Measurements from ENCODE around the gene KIFC3. TPM values are rescaled to one million over a fixed set of nuclear protein-coding genes. Genes with fewer than 3 reads are reported as not detected.

KIFC3 gene
- total RNA-seq, 3 donors from 2014 or later: 2.7 to 4.1 (median 3.2) TPM

DNA sequence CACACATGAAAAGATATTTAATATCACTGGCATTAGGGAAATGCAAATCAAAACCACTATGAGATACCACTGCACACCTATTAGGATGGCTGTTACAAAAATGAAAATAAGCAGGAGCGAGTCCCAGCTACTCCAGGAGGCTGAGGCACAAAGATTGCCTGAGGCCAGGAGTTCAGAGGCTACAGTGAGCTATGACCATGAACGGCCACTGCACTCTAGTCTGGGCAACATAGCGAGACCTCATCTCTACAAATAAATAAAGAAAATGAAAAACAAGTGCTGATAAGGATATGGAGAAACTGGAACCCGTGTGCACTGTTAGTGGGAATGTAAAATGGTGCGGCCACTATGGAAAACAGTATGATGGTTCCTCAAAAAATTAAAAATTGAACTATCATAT, 23.6 kb downstream of the KIFC3 start:
- Mint-ChIP-seq H3K36me3 (ENCODE audit: insufficient read depth) (no peaks in the 10 kb centered on the region), H3K4me1 (ENCODE audit: low read depth) (no peaks in the 10 kb centered on the region), H3K27me3 (ENCODE audit: low read depth) (no peaks in the 10 kb centered on the region), H3K4me3 (no peak overlapping the region), H3K9me3 (no peaks in the 10 kb centered on the region)
- DNase-seq: no peak
- ATAC-seq: no peak

GRCh38 chr16:57775661-57776469, 26.4 kb downstream of the KIFC3 start:
- DNase-seq (no peak), ATAC-seq (no peak)
- Mint-ChIP-seq H3K4me3 (no peak overlapping the region), H3K9me3 (no peaks in the 10 kb centered on the region), H3K27me3 (ENCODE audit: low read depth) (no peaks in the 10 kb centered on the region), H3K36me3 (ENCODE audit: insufficient read depth) (no peaks in the 10 kb centered on the region), H3K4me1 (ENCODE audit: low read depth) (no peaks in the 10 kb centered on the region)

DNA sequence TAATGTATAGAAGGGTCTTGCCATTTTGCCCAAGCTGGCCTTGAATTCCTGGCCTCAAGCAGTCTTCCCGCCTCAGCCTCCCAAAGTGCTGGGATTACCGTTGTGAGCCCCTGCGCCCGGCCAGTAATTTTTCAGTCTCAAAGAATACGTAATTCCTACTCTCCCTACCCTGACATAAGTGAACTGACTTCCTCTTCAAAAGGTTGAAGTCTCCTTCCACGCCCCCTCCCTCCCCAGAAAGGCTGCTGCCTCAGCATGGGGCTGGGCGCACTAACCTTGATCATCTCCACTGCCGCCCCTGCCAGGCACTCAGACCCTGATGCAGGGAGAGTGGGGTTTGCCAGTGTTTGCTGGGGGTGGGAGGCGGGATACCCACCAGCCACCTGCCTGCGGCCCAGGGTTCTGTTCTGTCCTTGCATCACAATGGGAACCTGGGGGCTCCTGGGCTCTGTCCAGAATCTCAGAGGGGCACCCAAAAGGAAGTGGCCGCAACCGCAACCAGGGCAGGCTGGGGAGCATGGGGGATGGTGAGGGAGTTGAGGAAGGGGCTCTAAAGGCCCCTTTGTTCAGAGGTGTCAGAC, 27.5 kb downstream of the KIFC3 start:
- no peak overlapping the region for H3K4me3 Mint-ChIP-seq
- H3K4me1 Mint-ChIP-seq (ENCODE audit: low read depth): no peaks in the 10 kb centered on the region
- H3K9me3 Mint-ChIP-seq: no peaks in the 10 kb centered on the region
- H3K36me3 Mint-ChIP-seq (ENCODE audit: insufficient read depth): no peaks in the 10 kb centered on the region
- DNase-seq (no peak), ATAC-seq (no peak)
- no peaks in the 10 kb centered on the region for H3K27me3 Mint-ChIP-seq (ENCODE audit: low read depth)

DNA sequence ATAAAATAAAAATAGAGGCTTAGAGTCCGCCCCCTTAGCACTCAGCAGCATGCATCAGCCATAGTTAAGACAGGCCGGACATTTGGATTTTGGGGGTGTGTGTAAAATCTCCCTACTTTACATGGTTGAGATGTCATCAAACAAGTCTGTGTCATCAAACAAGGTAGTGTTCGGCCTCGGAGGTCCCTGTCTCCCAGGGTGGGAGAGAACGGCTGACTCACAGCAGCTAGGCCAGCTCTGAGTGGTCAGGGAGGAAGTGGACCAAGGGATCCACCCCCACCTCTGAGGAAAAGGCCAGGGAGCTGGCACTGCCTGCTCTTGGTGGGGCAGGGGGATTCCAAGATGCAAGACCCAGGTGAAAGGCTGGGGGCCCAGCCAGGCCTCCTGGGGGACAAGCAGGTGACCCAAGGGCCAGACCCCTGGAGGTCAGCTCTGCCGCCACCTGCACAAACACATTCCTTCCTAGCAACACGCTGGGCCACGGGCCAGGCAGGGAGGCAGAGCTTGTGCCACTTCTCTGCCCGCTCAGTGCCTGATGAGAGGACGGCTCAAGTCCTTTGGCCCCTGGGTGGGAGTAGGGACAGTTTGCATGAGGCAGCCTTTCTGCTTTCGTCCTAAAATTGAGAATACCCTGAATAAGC, 28.5 kb downstream of the KIFC3 start:
- DNase-seq (no peak), ATAC-seq (no peak)
- Mint-ChIP-seq H3K9me3 (no peaks in the 10 kb centered on the region), H3K36me3 (ENCODE audit: insufficient read depth) (no peaks in the 10 kb centered on the region), H3K4me1 (ENCODE audit: low read depth) (no peaks in the 10 kb centered on the region), H3K4me3 (no peak overlapping the region), H3K27me3 (ENCODE audit: low read depth) (no peaks in the 10 kb centered on the region)

GRCh38 chr16:57773019-57773418, 29.3 kb downstream of the KIFC3 start:
- H3K27me3 Mint-ChIP-seq (ENCODE audit: low read depth): no peaks in the 10 kb centered on the region
- H3K9me3 Mint-ChIP-seq: no peaks in the 10 kb centered on the region
- H3K4me1 Mint-ChIP-seq (ENCODE audit: low read depth): no peaks in the 10 kb centered on the region
- DNase-seq (no peak), ATAC-seq (no peak)
- H3K36me3 Mint-ChIP-seq (ENCODE audit: insufficient read depth): no peaks in the 10 kb centered on the region
- no peak overlapping the region for H3K4me3 Mint-ChIP-seq

GRCh38 chr16:57771141-57771785, 31.0 kb downstream of the KIFC3 start:
- no peak for DNase-seq
- Mint-ChIP-seq H3K27me3 (ENCODE audit: low read depth) (no peaks in the 10 kb centered on the region), H3K36me3 (ENCODE audit: insufficient read depth) (no peaks in the 10 kb centered on the region), H3K4me1 (ENCODE audit: low read depth) (no peaks in the 10 kb centered on the region), H3K9me3 (no peaks in the 10 kb centered on the region), H3K4me3 (no peak overlapping the region)
- no peak for ATAC-seq

- H3K4me3 Mint-ChIP-seq: no peak overlapping the region
- no peaks in the 10 kb centered on the region for H3K27me3 Mint-ChIP-seq (ENCODE audit: low read depth)
- H3K36me3 Mint-ChIP-seq (ENCODE audit: insufficient read depth): no peaks in the 10 kb centered on the region
- H3K9me3 Mint-ChIP-seq: no peaks in the 10 kb centered on the region
- ATAC-seq: no peak
- no peak for DNase-seq
- H3K4me1 Mint-ChIP-seq (ENCODE audit: low read depth): no peaks in the 10 kb centered on the region
Measured at GRCh38 chr16:57770361-57770760, 31.9 kb downstream of the KIFC3 start.

DNA sequence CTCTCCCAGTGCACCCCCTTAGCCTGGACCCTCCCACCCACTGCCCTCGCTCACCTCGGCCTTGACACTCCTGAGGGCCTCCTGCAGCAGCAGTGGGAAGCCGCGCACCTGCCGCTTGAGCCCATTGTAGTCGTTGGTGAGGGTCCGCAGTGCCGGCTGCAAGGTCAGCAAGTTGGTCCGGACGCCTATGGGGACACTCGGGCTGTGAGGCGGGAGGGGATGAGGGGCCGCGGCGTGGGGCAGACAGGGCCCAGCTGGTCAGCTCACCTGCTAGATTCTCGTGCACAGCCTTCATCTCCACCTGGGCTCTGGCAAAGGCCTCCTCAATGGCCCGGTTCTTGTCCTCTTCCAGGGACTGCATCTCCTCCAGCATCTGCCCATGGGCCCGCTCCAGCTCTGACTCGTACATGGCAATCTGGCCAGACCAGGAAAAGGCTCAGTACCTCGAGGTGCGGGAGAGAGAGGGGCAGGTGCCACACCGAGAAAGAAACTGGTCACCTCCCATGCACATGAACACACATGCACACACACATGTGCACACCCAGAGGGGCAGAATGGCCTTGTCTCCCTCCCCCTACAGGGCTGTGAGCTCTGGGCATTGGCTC, 32.6 kb downstream of the KIFC3 start:
- H3K27me3 Mint-ChIP-seq (ENCODE audit: low read depth): no peaks in the 10 kb centered on the region
- no peaks in the 10 kb centered on the region for H3K36me3 Mint-ChIP-seq (ENCODE audit: insufficient read depth)
- H3K4me1 Mint-ChIP-seq (ENCODE audit: low read depth): no peaks in the 10 kb centered on the region
- no peak for DNase-seq
- H3K9me3 Mint-ChIP-seq: no peaks in the 10 kb centered on the region
- ATAC-seq: no peak
- no peak overlapping the region for H3K4me3 Mint-ChIP-seq

DNA sequence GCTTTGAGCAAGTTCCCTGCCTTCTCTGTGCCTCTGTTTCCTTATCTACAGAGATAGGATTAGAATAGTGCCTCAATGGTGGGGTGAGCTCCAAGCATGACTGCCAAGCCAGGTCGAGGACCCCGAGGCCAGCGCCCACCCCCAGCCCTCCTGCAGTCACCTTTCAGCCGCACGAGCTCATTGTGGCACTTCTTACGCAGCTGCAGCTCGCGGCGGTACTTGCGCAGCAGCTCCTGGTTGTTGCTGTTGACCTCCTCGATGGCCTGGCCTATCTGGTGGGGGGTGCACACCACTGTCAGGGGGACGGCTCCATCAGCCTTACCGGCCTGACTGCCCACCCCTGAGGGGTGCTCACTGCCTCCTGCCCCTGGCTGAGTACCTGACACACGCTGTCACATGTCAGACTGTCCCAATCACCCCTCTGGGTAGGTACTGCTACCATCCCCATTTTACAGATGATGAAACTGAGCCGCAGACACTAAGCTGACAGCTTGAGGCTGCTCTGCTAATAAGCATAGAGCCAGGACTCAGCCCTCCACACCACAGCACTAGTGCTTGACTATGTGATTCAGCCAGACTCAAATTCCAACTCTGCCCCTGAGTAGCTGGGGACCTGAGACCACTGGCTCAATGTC, 35.5 kb downstream of the KIFC3 start:
- no peaks in the 10 kb centered on the region for H3K9me3 Mint-ChIP-seq
- H3K36me3 Mint-ChIP-seq (ENCODE audit: insufficient read depth): no peaks in the 10 kb centered on the region
- DNase-seq (no peak), ATAC-seq (no peak)
- H3K4me3 Mint-ChIP-seq: no peak overlapping the region
- H3K4me1 Mint-ChIP-seq (ENCODE audit: low read depth): no peaks in the 10 kb centered on the region
- no peaks in the 10 kb centered on the region for H3K27me3 Mint-ChIP-seq (ENCODE audit: low read depth)

DNA sequence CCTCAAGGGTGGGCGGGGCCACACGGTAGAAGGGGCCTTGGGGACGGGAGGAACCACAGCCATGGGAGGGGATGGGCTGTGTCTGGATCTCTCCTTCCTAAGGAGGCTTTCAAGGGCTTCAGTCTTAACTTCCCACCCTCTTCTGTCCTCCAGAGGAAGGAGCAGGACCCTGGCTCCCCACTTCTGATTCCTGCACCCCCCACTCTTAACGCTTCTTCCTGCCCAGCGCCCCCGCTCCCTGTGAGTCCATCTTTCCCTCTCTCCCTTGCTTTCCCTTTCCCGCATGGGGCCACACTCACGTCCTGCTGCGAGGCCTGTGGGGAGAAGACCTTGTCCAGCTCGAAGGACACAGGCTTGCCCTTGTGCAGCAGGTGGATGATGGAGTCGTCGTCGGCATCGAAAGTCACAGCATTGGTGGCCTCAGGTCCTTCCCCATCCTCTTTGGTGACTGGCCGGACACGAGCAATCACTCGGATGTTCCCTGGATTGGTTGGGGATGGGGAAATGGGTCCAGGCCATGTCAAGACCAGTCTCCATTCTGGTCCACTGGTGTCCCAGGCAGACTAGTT, 37.0 kb downstream of the KIFC3 start:
- DNase-seq: no peak
- Mint-ChIP-seq H3K9me3 (no peaks in the 10 kb centered on the region), H3K36me3 (ENCODE audit: insufficient read depth) (no peaks in the 10 kb centered on the region), H3K4me1 (ENCODE audit: low read depth) (no peaks in the 10 kb centered on the region), H3K4me3 (no peak overlapping the region), H3K27me3 (ENCODE audit: low read depth) (no peaks in the 10 kb centered on the region)
- ATAC-seq: no peak

DNA sequence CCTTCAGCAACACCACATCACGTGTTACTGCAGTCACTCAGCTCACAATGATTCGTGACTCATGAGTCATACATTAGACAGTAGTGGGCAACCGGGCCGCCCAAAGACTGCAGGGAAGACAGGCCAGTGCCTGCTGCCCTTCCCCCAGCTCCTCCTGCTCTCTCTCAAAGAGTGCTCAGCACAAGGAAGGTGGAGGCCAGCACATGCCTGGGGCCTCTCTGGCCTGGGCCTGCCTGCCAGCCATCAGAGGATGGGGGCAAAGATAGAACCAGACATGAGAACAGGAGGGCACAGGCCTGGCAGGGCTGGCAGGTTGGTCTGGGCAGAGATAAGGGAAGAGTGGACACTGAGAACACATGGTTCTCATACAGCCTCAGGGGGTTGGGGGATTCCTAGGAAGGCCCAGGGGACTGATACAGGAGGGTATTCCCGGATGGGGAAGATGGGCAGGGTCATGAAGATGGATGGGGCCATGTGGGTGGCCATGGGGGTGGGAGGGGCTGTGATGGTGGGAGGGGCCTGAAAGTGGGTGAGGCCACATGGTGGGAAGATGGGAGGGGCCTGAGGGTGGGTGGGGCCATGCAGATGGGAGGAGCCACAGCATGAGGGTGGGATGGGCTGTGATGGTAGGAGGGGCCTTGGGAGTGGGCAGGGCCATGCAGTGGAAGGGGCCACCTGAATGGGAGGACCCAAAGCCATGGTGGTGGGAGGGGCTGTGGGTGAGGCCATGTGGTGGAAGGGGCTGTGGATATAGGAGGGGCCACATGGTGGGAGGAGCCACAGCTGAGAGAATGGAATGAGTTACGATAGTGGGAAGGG, 37.7 kb downstream of the KIFC3 start:
- H3K4me1 Mint-ChIP-seq (ENCODE audit: low read depth): no peaks in the 10 kb centered on the region
- ATAC-seq (peak; percentile 75 to 78), DNase-seq (no peak)
- H3K4me3 Mint-ChIP-seq: no peak overlapping the region
- H3K9me3 Mint-ChIP-seq: no peaks in the 10 kb centered on the region
- no peaks in the 10 kb centered on the region for H3K36me3 Mint-ChIP-seq (ENCODE audit: insufficient read depth)
- H3K27me3 Mint-ChIP-seq (ENCODE audit: low read depth): no peaks in the 10 kb centered on the region

- ATAC-seq: no peak
- peaks cover 1% of the 10 kb centered on the region for H3K4me1 Mint-ChIP-seq (ENCODE audit: low read depth)
Measured at GRCh38 chr16:57764006-57764340, 38.3 kb downstream of the KIFC3 start.

GRCh38 chr16:57763285-57764005, 38.8 kb downstream of the KIFC3 start:
- Mint-ChIP-seq H3K27me3 (ENCODE audit: low read depth) (no peaks in the 10 kb centered on the region), H3K4me3 (no peak overlapping the region), H3K9me3 (no peaks in the 10 kb centered on the region), H3K36me3 (ENCODE audit: insufficient read depth) (no peaks in the 10 kb centered on the region), H3K4me1 (ENCODE audit: low read depth) (peaks cover 1% of the 10 kb centered on the region)
- ATAC-seq (no peak), DNase-seq (no peak)

More at GRCh38 chr16:57764006-57764340, 38.3 kb downstream of the KIFC3 start:
- DNase-seq: no peak
- Mint-ChIP-seq H3K36me3 (ENCODE audit: insufficient read depth) (no peaks in the 10 kb centered on the region), H3K27me3 (ENCODE audit: low read depth) (no peaks in the 10 kb centered on the region), H3K4me3 (no peak overlapping the region), H3K9me3 (no peaks in the 10 kb centered on the region)
